Measurements from ENCODE around the gene CFAP90.

GRCh38 chr5:7824995-7825394 lies 25.9 kb downstream of the CFAP90 start:
- no peak for TF ChIP-seq CTCF (IDR thresholded peaks at IDR 0.05; ENCODE audit: poor library complexity, severe bottlenecking)
- TF ChIP-seq EZH2 (IDR thresholded peaks at IDR 0.05; ENCODE audit: borderline replicate concordance, insufficient read depth, low read length, poor library complexity, severe bottlenecking): no peak
- TF ChIP-seq POLR2AphosphoS5 (IDR thresholded peaks at IDR 0.05): no peak
- TF ChIP-seq, protein P1, sequence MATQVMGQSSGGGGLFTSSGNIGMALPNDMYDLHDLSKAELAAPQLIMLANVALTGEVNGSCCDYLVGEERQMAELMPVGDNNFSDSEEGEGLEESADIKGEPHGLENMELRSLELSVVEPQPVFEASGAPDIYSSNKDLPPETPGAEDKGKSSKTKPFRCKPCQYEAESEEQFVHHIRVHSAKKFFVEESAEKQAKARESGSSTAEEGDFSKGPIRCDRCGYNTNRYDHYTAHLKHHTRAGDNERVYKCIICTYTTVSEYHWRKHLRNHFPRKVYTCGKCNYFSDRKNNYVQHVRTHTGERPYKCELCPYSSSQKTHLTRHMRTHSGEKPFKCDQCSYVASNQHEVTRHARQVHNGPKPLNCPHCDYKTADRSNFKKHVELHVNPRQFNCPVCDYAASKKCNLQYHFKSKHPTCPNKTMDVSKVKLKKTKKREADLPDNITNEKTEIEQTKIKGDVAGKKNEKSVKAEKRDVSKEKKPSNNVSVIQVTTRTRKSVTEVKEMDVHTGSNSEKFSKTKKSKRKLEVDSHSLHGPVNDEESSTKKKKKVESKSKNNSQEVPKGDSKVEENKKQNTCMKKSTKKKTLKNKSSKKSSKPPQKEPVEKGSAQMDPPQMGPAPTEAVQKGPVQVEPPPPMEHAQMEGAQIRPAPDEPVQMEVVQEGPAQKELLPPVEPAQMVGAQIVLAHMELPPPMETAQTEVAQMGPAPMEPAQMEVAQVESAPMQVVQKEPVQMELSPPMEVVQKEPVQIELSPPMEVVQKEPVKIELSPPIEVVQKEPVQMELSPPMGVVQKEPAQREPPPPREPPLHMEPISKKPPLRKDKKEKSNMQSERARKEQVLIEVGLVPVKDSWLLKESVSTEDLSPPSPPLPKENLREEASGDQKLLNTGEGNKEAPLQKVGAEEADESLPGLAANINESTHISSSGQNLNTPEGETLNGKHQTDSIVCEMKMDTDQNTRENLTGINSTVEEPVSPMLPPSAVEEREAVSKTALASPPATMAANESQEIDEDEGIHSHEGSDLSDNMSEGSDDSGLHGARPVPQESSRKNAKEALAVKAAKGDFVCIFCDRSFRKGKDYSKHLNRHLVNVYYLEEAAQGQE (IDR thresholded peaks at IDR 0.05; ENCODE audit: borderline replicate concordance): no peak
- TF ChIP-seq TAF1 (IDR thresholded peaks at IDR 0.05; ENCODE audit: low read depth): no peak
- TF ChIP-seq EP300 (conservative IDR thresholded peaks at IDR 0.05; ENCODE audit: poor library complexity, severe bottlenecking): no peak
- TF ChIP-seq SMC3 (conservative IDR thresholded peaks at IDR 0.05; ENCODE audit: poor library complexity): no peak
- TF ChIP-seq RAD21 (conservative IDR thresholded peaks at IDR 0.05): no peak

Data from neural cell (in vitro differentiated cells).